Karpas-422 (cell line): ENCODE measurements around the gene MTG2. TPM values are rescaled to one million over a fixed set of nuclear protein-coding genes. Genes with fewer than 3 reads are reported as not detected.

ENCODE experiments used
- DNase-seq: peaks from one replicate; pipeline ENCODE4 v3.0.0-alpha.2; 2015
- H2AFZ ChIP-seq: fragments of 200-600 bp; sonication (generic); 2 replicates; pipeline ENCODE4 v1.6.1; 2014; ENCODE audit warnings: antibody characterized with exemption, low read length, mixed read lengths
- H3K27ac ChIP-seq: fragments of 200-600 bp; sonication (generic); 2 replicates; pipeline ENCODE4 v1.5.1; 2014; ENCODE audit warnings: mild to moderate bottlenecking, low read length, moderate library complexity
- H3K27me3 ChIP-seq: fragments of 200-600 bp; sonication (generic); 2 replicates; pipeline ENCODE4 v1.6.1; 2014; ENCODE audit warnings: low read length, mixed read lengths
- H3K36me3 ChIP-seq: fragments of 200-600 bp; sonication (generic); 2 replicates; pipeline ENCODE4 v1.6.1; 2014; ENCODE audit warnings: low read length, mixed read lengths; ENCODE audit not compliant: insufficient read depth
- H3K4me1 ChIP-seq: fragments of 200-600 bp; sonication (generic); 2 replicates; pipeline ENCODE4 v1.6.1; 2014; ENCODE audit warnings: mild to moderate bottlenecking, low read length, mixed read lengths
- H3K4me2 ChIP-seq: fragments of 200-600 bp; sonication (generic); 2 replicates; pipeline ENCODE4 v1.6.1; 2014; ENCODE audit warnings: low read length, low read depth, mild to moderate bottlenecking; ENCODE audit not compliant: poor library complexity, severe bottlenecking
- H3K4me3 ChIP-seq: fragments of 200-600 bp; sonication (generic); 2 replicates; pipeline ENCODE4 v1.5.1; 2014; ENCODE audit warnings: mild to moderate bottlenecking, antibody characterized with exemption, low read length, mixed read lengths
- H3K79me2 ChIP-seq: fragments of 200-600 bp; sonication (generic); 2 replicates; pipeline ENCODE4 v1.6.1; 2014; ENCODE audit warnings: mild to moderate bottlenecking, low read length, mixed read lengths
- H3K9ac ChIP-seq: fragments of 200-600 bp; sonication (generic); 2 replicates; pipeline ENCODE4 v1.6.0; 2014; ENCODE audit warnings: low read length
- H3K9me2 ChIP-seq: fragments of 200-600 bp; sonication (generic), shearing (Covaris generic); replicated peaks from 2 replicates; pipeline ENCODE4 v1.6.0; 2014; ENCODE audit warnings: mild to moderate bottlenecking, low read length, moderate library complexity; ENCODE audit not compliant: insufficient read depth
- H3K9me3 ChIP-seq: fragments of 300-700, 200-600 bp; sonication (generic); 2 replicates; pipeline ENCODE4 v1.6.1; 2014; ENCODE audit warnings: low read length, mixed read lengths
- H4K20me1 ChIP-seq: fragments of 200-600 bp; sonication (generic); 2 replicates; pipeline ENCODE4 v1.6.1; 2014; ENCODE audit warnings: mild to moderate bottlenecking, antibody characterized with exemption, low read length, low read depth; ENCODE audit not compliant: insufficient read depth
- total RNA-seq: library from RNA; depleted of rRNA; stranded (reverse); fragments of >200 nt; shearing (Covaris generic); gene quantifications from 2 replicates; pipeline ENCODE4 v1.2.3, GENCODE V29; 2014; ENCODE audit warnings: low replicate concordance

Gene MTG2
- total RNA-seq, 1 experiment from 2014 or later = 20.2 TPM

DNA sequence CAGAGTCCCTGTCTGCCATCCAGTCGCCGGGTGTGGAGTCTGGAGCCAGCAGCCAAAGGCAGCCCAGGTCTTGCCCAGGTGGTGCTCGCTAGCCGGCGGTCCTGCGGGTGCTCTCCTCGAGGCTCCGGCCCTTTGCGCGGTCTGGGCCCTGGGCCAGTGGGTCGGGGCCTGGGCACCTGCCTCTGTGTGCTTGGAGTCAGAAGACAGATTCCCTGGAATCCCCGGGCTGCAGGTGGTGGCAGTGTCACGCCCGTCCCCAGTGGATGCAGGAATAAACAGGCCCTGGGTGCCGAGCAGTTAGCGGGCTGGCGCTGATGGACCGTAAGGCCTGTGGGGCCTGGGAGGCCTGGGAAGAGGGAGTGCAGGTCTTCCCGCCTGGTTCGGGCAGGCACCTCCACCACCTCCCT is 33.9 kb upstream of the MTG2 start:
- Histone ChIP-seq H3K79me2 (peaks cover 38% of the 10 kb centered on the region), H4K20me1 (peaks cover 68% of the 10 kb centered on the region), H3K9ac (no peak overlapping the region), H3K4me2 (no peak overlapping the region), H3K4me1 (peaks cover 10% of the 10 kb centered on the region), H3K36me3 (peaks cover 3% of the 10 kb centered on the region; the same call in 1 of the 2 replicates), H3K27ac (no peak overlapping the region), H3K9me2 (no peaks in the 10 kb centered on the region), H3K4me3 (no peak overlapping the region), H2AFZ (no peak overlapping the region), H3K27me3 (no peaks in the 10 kb centered on the region), H3K9me3 (no peaks in the 10 kb centered on the region; the same call in 1 of the 2 replicates)
- DNase-seq = no peak

DNA sequence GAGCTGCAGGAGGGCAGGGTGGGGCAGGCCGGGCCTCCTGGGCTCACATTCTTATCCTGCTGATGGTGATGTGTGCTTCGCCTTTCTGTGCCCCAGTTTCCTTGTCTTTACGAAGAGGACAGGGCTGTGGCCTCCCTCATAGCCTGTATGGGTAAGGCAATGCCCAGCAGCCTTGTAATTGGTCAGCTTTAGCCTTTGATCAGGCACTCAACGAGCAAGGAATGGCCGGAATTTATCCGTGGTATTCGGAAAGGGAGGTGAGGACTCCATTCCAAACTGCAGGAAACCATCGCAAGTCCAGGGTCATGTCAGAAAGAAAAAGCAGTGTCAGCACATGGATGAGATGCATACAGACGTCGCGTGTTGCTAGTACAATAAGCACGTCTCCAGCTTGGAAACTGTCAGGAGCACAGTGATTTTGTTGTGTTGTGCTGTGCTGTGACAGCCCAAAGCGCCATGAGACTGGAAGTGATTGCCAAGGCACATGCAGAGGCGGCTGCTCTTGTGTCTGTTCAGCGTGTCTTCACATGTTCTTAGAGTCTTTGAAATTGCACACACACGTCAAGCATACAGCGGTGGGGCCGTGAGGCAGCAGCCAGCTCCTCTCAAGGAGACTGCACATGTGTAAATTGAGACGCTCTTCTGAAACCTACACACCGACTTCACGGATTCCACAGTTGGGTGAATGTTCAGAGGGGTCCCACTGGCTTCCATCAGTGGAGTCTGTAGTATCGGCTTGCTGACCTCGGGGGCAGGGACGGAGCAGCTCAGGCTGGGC is 33.1 kb upstream of the MTG2 start:
- Histone ChIP-seq H2AFZ (no peak overlapping the region), H3K4me3 (no peak overlapping the region), H3K9me3 (no peaks in the 10 kb centered on the region; the same call in 1 of the 2 replicates), H4K20me1 (peaks cover 70% of the 10 kb centered on the region), H3K27me3 (no peaks in the 10 kb centered on the region), H3K9me2 (no peaks in the 10 kb centered on the region), H3K4me2 (no peak overlapping the region), H3K4me1 (peaks cover 5% of the 10 kb centered on the region), H3K79me2 (peaks cover 35% of the 10 kb centered on the region), H3K9ac (no peak overlapping the region), H3K27ac (no peak overlapping the region), H3K36me3 (peaks cover 3% of the 10 kb centered on the region; the same call in 1 of the 2 replicates)
- DNase-seq = no peak

GRCh38 chr20:62150310-62150575 is 32.6 kb upstream of the MTG2 start:
- H3K4me2 ChIP-seq = no peak overlapping the region
- H3K9me3 ChIP-seq = no peaks in the 10 kb centered on the region; the same call in 1 of the 2 replicates
- peaks cover 70% of the 10 kb centered on the region for H4K20me1 ChIP-seq
- no peak overlapping the region for H3K9ac ChIP-seq
- H3K4me3 ChIP-seq = no peak overlapping the region
- no peaks in the 10 kb centered on the region; the same call in 1 of the 2 replicates for H3K4me1 ChIP-seq
- no peak overlapping the region for H3K27ac ChIP-seq
- H3K27me3 ChIP-seq = no peaks in the 10 kb centered on the region
- no peak for DNase-seq
- no peaks in the 10 kb centered on the region for H3K9me2 ChIP-seq
- peaks cover 29% of the 10 kb centered on the region for H3K79me2 ChIP-seq
- H3K36me3 ChIP-seq = peaks cover 3% of the 10 kb centered on the region; the same call in 1 of the 2 replicates
- no peak overlapping the region for H2AFZ ChIP-seq

DNA sequence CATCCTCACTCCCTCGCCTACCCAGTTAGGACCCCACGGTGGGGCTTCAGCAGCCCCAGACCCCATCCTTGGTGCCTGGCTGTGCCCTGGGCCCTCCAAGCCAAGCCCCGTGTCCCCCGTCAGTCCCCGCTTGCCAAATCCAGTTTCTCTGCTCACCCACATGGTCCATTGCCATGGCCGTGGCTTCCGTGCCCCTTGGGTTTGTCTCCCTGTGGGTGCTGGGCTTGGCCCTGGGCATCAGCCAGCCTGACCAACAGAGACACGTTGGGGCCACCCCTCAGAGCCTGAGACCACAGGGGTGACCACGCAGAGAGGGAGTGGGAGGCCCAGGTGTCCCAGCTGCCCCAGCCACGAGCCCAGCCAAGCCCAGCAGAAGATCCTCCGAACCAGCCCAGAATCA is 31.6 kb upstream of the MTG2 start:
- no peak overlapping the region for H3K27ac ChIP-seq
- H3K79me2 ChIP-seq = peaks cover 20% of the 10 kb centered on the region; the same call in 1 of the 2 replicates
- DNase-seq = no peak
- H3K9ac ChIP-seq = no peak overlapping the region
- H3K36me3 ChIP-seq = no peaks in the 10 kb centered on the region; the same call in 1 of the 2 replicates
- peaks cover 70% of the 10 kb centered on the region for H4K20me1 ChIP-seq
- H3K27me3 ChIP-seq = no peaks in the 10 kb centered on the region
- H3K4me3 ChIP-seq = no peak overlapping the region
- H2AFZ ChIP-seq = no peak overlapping the region
- H3K9me2 ChIP-seq = no peaks in the 10 kb centered on the region
- H3K4me2 ChIP-seq = no peak overlapping the region
- H3K4me1 ChIP-seq = peaks cover 2% of the 10 kb centered on the region
- no peaks in the 10 kb centered on the region; the same call in 1 of the 2 replicates for H3K9me3 ChIP-seq

DNA sequence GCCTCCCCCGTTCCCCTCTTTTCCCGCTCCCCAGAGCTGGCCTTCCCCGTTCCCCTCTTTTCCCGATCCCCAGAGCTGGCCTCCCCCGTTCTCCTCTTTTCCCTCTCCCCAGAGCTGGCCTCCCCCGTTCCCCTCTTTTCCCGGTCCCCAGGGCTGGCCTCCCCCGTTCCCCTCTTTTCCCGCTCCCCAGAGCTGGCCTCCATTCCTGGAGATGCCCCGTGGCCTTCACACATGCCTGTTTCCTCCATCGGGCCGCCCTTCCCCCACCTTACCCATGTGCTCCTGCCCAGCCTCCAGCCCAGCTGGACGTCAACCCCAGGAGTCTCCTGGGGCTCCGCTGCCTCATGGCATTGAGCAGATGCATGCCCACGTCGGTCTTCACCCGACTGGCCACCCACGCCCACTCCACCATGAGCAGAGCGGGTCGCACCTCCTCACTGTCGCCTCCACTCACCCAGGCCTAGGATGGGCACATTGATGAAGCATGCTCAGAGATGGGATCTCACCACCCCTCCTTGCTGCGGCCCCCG is 30.9 kb upstream of the MTG2 start:
- no peak overlapping the region for H3K4me2 ChIP-seq
- H3K36me3 ChIP-seq = no peaks in the 10 kb centered on the region; the same call in 1 of the 2 replicates
- H3K9me3 ChIP-seq = no peaks in the 10 kb centered on the region; the same call in 1 of the 2 replicates
- H3K4me1 ChIP-seq = peaks cover 9% of the 10 kb centered on the region
- H3K27me3 ChIP-seq = no peaks in the 10 kb centered on the region
- H3K4me3 ChIP-seq = no peak overlapping the region
- H4K20me1 ChIP-seq = peaks cover 70% of the 10 kb centered on the region
- no peaks in the 10 kb centered on the region for H3K9me2 ChIP-seq
- H3K79me2 ChIP-seq = peaks cover 16% of the 10 kb centered on the region; the same call in 1 of the 2 replicates
- H3K9ac ChIP-seq = no peak overlapping the region
- no peak overlapping the region for H2AFZ ChIP-seq
- DNase-seq = no peak
- H3K27ac ChIP-seq = no peak overlapping the region

DNA sequence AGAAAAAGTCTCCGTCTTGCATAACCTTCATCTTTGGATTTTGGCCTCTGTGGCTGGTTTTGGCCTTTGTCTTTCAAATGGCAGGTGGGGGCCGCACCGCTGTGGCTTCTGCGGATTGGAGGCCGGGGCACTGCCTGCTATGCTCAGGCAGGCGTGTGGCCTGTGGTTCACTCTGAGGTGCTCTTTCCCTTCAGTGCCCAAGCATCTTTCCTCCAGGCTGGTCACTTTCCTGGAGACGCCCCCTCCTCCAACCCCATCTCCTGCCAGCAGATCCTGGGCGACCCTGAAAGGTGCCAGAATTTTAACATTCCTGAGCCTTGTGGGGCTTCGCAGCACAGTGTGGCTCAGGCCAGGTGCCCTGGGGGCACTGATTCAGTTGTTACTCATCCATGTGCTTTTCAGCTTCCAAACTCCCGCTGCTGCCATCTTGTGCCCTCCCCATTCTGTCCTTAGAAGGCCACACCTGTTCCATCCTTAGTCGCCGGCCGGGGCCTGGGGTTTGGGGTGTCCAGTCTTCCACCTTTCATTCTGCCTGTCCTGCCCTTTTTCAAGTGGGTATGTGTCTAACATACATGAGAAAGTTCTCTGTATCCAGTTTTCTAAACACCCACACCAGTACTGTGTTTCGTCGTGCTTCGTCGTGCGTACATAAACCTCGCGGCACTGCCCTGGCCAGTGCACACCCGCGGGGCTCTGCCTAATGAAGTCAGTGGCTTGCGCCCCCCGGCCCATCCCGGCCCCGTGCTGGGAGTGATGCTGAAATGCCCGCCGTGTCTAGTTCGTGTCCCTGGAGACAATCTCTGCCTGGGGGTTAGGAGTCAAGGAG is 27.2 kb upstream of the MTG2 start:
- no peak overlapping the region for H3K4me2 ChIP-seq
- no peaks in the 10 kb centered on the region; the same call in 1 of the 2 replicates for H3K79me2 ChIP-seq

DNA sequence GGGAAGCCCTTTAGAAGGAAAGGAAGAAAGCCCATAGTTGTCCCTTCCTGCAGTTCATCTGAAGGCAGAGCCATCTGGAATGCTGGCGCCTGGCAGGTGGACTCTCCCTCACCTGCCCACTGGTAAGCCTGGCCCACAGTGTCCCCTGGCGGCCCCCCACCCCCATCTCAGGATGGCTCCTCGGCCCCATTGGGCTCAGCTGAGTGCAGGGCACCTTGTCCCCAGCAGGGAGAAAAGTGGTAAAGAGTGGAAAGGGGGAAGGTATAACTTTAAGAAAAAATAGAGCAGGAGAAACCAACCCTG is 26.6 kb upstream of the MTG2 start:
- Histone ChIP-seq H3K36me3 (no peaks in the 10 kb centered on the region; the same call in 1 of the 2 replicates), H3K27me3 (no peaks in the 10 kb centered on the region), H3K4me1 (peaks cover 36% of the 10 kb centered on the region), H3K9me2 (no peaks in the 10 kb centered on the region), H4K20me1 (peaks cover 72% of the 10 kb centered on the region), H3K9ac (no peak overlapping the region), H3K27ac (no peak overlapping the region), H3K9me3 (no peaks in the 10 kb centered on the region; the same call in 1 of the 2 replicates), H2AFZ (no peak overlapping the region), H3K4me2 (no peak overlapping the region), H3K4me3 (no peak overlapping the region), H3K79me2 (no peaks in the 10 kb centered on the region; the same call in 1 of the 2 replicates)
- no peak for DNase-seq

More for the DNA sequence above, 27.2 kb upstream of the MTG2 start:
- H4K20me1 ChIP-seq = peaks cover 72% of the 10 kb centered on the region
- no peak for DNase-seq
- no peak overlapping the region for H3K4me3 ChIP-seq
- H3K27ac ChIP-seq = no peak overlapping the region
- peaks cover 36% of the 10 kb centered on the region for H3K4me1 ChIP-seq
- H3K9me3 ChIP-seq = no peaks in the 10 kb centered on the region; the same call in 1 of the 2 replicates
- no peaks in the 10 kb centered on the region; the same call in 1 of the 2 replicates for H3K36me3 ChIP-seq
- no peaks in the 10 kb centered on the region for H3K27me3 ChIP-seq
- no peaks in the 10 kb centered on the region for H3K9me2 ChIP-seq
- H2AFZ ChIP-seq = no peak overlapping the region
- no peak overlapping the region for H3K9ac ChIP-seq
